ENCODE data around the gene SEC62.

- TF ChIP-seq CTCF (IDR thresholded peaks at IDR 0.05) (no peak), POLR2A (IDR thresholded peaks at IDR 0.05) (no peak)
Measured at GRCh38 chr3:170012683-170013400, 46.2 kb downstream of the SEC62 start.

Data from uterus (tissue), 2 donors.